Measurements from ENCODE around the gene GDF3.

GDF3 gene

DNA sequence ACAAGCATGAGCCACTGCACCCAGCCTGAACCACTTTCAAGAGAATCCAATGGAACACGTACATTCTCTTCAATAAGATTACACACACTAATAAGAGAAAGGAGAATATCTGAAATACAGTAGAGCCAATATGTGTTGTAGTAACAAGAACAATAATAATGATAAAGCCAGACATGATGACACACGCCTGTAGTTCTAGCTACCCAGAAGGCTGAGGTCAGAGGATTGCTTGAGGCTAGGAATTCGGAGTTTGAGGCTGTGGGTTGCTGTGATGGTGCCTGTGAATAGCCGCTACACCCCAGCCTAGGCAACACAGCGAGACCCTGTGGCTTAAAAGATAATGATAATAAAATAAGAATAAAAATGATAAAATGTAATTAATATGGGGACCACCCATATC is 45.5 kb downstream of the GDF3 start:
- H3K9me3 ChIP-seq (ENCODE audit: control insufficient read depth, insufficient read depth, low read depth, low read length): no peaks in the 10 kb centered on the region
- CTCF ChIA-PET: interaction anchor here (0.6 to 1.6 kb wide), 4 partner anchors 8 to 581 kb away, joined by 3 to 6 read pairs (median 3); no protein-coding TSS in a partner anchor

More for the DNA sequence above, 45.5 kb downstream of the GDF3 start:
- POLR2A ChIA-PET: no interaction called here
- no peak overlapping the region for H3K27ac ChIP-seq (ENCODE audit: extremely low read depth, low read depth, low read length)
- H3K36me3 ChIP-seq (ENCODE audit: control insufficient read depth in 2 of 2, insufficient read depth in 1 of 2, low read length in 2 of 2): no peaks in the 10 kb centered on the region
- TF ChIP-seq ZNF510 (tag by site-specific recombination; IDR thresholded peaks at IDR 0.05; ENCODE audit: insufficient replicate concordance) (no peak), TSHZ1 (tag by site-specific recombination; IDR thresholded peaks at IDR 0.05; ENCODE audit: borderline replicate concordance) (no peak), ZNF302 (tag by site-specific recombination; IDR thresholded peaks at IDR 0.05; ENCODE audit: low read depth) (no peak), BCL6B (tag by site-specific recombination; IDR thresholded peaks at IDR 0.05) (no peak), ZNF513 (tag by site-specific recombination; IDR thresholded peaks at IDR 0.05) (no peak), ZNF518A (tag by site-specific recombination; conservative IDR thresholded peaks at IDR 0.05; ENCODE audit: low read depth) (no peak), ZIC2 (tag by site-specific recombination; IDR thresholded peaks at IDR 0.05) (no peak), ZNF664 (tag by site-specific recombination; IDR thresholded peaks at IDR 0.05) (no peak), KLF1 (tag by site-specific recombination; IDR thresholded peaks at IDR 0.05) (no peak), SCRT1 (tag by site-specific recombination; IDR thresholded peaks at IDR 0.05; ENCODE audit: borderline replicate concordance) (no peak), ZNF629 (tag by site-specific recombination; IDR thresholded peaks at IDR 0.05) (no peak), ZBTB26 (tag by site-specific recombination; optimal IDR thresholded peaks at IDR 0.05) (no peak), ZNF837 (tag by site-specific recombination; IDR thresholded peaks at IDR 0.05) (no peak), ZNF175 (tag by site-specific recombination; IDR thresholded peaks at IDR 0.05) (no peak), ZNF221 (tag by site-specific recombination; IDR thresholded peaks at IDR 0.05; ENCODE audit: borderline replicate concordance) (no peak), ELK4 (IDR thresholded peaks at IDR 0.05; ENCODE audit: borderline replicate concordance, low read depth, low read length) (no peak), ZNF670 (tag by site-specific recombination; IDR thresholded peaks at IDR 0.05; ENCODE audit: low read depth) (no peak), ZNF600 (tag by site-specific recombination; IDR thresholded peaks at IDR 0.05) (no peak)
- no peaks in the 10 kb centered on the region for H3K4me1 ChIP-seq (ENCODE audit: control insufficient read depth, insufficient read depth, low read length)
- H3K4me3 ChIP-seq (ENCODE audit: low read depth, low read length): no peak overlapping the region

Measured in HEK293 (cell line).